ENCODE measurements around the gene MYH13. TPM values are rescaled to one million over a fixed set of nuclear protein-coding genes. Genes with fewer than 3 reads are reported as not detected.

The MYH13 gene
- total and polyA plus RNA-seq, 10 of the 15 experiments (the other 5 are each of a cell fraction or from before 2014, with no cell fraction given) = 0.01 to 0.04 (median 0.03) TPM; not detected in 4

DNA sequence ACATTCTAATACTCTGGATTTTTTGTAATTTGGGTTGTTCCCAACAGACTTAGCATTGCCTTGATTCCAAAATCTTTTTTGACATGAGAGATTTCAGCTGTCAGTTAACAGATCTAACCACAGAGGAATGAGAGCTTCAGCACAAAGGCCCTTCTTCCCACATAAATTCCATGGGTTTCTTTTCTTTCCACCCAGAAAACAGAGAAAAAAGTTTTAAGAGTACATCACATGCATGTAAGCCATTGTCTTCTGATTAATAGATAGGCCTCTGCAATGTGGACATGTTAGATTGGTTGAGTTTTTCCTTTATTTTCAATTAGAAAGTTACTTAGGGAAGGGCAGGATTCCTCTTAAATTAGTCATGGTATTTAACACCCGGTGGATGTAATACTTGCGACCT, 48.0 kb upstream of the MYH13 start:
- no peak for ATAC-seq
- Histone ChIP-seq H3K79me2 (ENCODE audit: control insufficient read depth, insufficient read depth, low read length) (no peaks in the 10 kb centered on the region), H3K9ac (ENCODE audit: control insufficient read depth, insufficient read depth, low read length) (no peak overlapping the region), H3K36me3 (ENCODE audit: control insufficient read depth in 2 of 2, insufficient read depth in 2 of 2, low read length in 1 of 2) (no peaks in the 10 kb centered on the region), H3K9me3 (replicated peaks; ENCODE audit: control insufficient read depth, insufficient read depth, low read length) (no peaks in the 10 kb centered on the region), H3K27me3 (replicated peaks in 1 of 2; ENCODE audit: control insufficient read depth in 2 of 2, insufficient read depth in 2 of 2, low read length in 1 of 2) (no peaks in the 10 kb centered on the region), H3K27ac (ENCODE audit: control insufficient read depth, insufficient read depth) (no peak overlapping the region), H3K4me3 (no peak overlapping the region), H2AFZ (ENCODE audit: control insufficient read depth, low read depth, low read length) (no peak overlapping the region), H4K20me1 (ENCODE audit: control insufficient read depth, insufficient read depth) (no peaks in the 10 kb centered on the region), H3K4me2 (ENCODE audit: control insufficient read depth, insufficient read depth) (no peak overlapping the region), H3K4me1 (ENCODE audit: control insufficient read depth, insufficient read depth, low read length) (no peaks in the 10 kb centered on the region)
- 49% methylated on average over 2 of the region's 2 CpGs for WGBS (ENCODE audit: insufficient coverage, insufficient replicate concordance, low lambda C conversion rate, missing lambda C conversion rate)
- no peak for FAIRE-seq
- ChIA-PET RAD21 (ENCODE audit: unreplicated experiment) (no interaction called here), SMC1A (ENCODE audit: uncharacterized antibody, unreplicated experiment) (no interaction called here), CTCF (no interaction called here), POLR2A (no interaction called here)
- TF ChIP-seq CTCF (IDR thresholded peaks at IDR 0.05 in 2 of 3, conservative IDR thresholded peaks at IDR 0.05 in 1 of 3; ENCODE audit: control insufficient read depth in 2 of 3, extremely low read depth in 1 of 3, insufficient read depth in 1 of 3, low read depth in 3 of 3, low read length in 3 of 3) (no peak), CBFB (IDR thresholded peaks at IDR 0.05; ENCODE audit: low read depth) (no peak), MTA3 (IDR thresholded peaks at IDR 0.05; ENCODE audit: borderline replicate concordance, low read length) (no peak), DPF2 (IDR thresholded peaks at IDR 0.05) (no peak), CHD1 (IDR thresholded peaks at IDR 0.05; ENCODE audit: low read depth, low read length) (no peak), PML (IDR thresholded peaks at IDR 0.05; ENCODE audit: low read length) (no peak), E2F8 (IDR thresholded peaks at IDR 0.05; ENCODE audit: low read depth, partially characterized antibody) (no peak), MTA2 (IDR thresholded peaks at IDR 0.05; ENCODE audit: low read depth) (no peak)
- TF ChIP-seq, protein P1, sequence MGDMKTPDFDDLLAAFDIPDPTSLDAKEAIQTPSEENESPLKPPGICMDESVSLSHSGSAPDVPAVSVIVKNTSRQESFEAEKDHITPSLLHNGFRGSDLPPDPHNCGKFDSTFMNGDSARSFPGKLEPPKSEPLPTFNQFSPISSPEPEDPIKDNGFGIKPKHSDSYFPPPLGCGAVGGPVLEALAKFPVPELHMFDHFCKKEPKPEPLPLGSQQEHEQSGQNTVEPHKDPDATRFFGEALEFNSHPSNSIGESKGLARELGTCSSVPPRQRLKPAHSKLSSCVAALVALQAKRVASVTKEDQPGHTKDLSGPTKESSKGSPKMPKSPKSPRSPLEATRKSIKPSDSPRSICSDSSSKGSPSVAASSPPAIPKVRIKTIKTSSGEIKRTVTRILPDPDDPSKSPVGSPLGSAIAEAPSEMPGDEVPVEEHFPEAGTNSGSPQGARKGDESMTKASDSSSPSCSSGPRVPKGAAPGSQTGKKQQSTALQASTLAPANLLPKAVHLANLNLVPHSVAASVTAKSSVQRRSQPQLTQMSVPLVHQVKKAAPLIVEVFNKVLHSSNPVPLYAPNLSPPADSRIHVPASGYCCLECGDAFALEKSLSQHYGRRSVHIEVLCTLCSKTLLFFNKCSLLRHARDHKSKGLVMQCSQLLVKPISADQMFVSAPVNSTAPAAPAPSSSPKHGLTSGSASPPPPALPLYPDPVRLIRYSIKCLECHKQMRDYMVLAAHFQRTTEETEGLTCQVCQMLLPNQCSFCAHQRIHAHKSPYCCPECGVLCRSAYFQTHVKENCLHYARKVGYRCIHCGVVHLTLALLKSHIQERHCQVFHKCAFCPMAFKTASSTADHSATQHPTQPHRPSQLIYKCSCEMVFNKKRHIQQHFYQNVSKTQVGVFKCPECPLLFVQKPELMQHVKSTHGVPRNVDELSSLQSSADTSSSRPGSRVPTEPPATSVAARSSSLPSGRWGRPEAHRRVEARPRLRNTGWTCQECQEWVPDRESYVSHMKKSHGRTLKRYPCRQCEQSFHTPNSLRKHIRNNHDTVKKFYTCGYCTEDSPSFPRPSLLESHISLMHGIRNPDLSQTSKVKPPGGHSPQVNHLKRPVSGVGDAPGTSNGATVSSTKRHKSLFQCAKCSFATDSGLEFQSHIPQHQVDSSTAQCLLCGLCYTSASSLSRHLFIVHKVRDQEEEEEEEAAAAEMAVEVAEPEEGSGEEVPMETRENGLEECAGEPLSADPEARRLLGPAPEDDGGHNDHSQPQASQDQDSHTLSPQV (IDR thresholded peaks at IDR 0.05) = no peak
- intact Hi-C loops (cut with micrococcal nuclease; ENCODE audit: unreplicated experiment) = no loop called here
- no peak for DNase-seq (ENCODE audit: low read depth, low spot score)
- no TSS peak for BruUV-seq (replicated peaks)
- in situ Hi-C loops (cut with MboI) = no loop called here

Measured in GM12878 (cell line).